Endothelial cell of umbilical vein (primary cell): ENCODE results near the gene ITGA2B. TPM values are rescaled to one million over a fixed set of nuclear protein-coding genes. Genes with fewer than 3 reads are reported as not detected.

Experiments used
- BruUV-seq: library from RNA; stranded (reverse); fragments of 400-500 nt; replicated peaks from 2 replicates; lab custom pipeline; 2021; lab: Mats Ljungman, UMichigan
- CTCF ChIA-PET: fragments of 300-600, 350-600 bp; sonication (Branson Sonifier 250); formaldehyde crosslinking; loops from one replicate; lab custom pipeline; 2021; ENCODE audit warnings: antibody characterized with exemption, inconsistent platforms; lab: Charles Lee
- POLR2A ChIA-PET: fragments of 300-600, 350-600 bp; sonication (Branson Sonifier 250); formaldehyde crosslinking; loops from one replicate; lab custom pipeline; 2021; ENCODE audit warnings: antibody characterized with exemption, inconsistent platforms; lab: Charles Lee
- DNase-seq: peaks from one replicate; pipeline ENCODE4 v3.0.0-alpha.2; 2011; ENCODE audit warnings: low read depth, low spot score
- FAIRE-seq: peaks from 2 replicates; lab custom pipeline; 2011; peaks lifted over from hg19 to GRCh38; lab: Jason Lieb, UNC
- H2AFZ ChIP-seq: 2 replicates; pipeline ENCODE4 v1.6.0; 2012; ENCODE audit warnings: low read depth, low read length, control low read depth, inconsistent platforms
- H3K27ac ChIP-seq: 2 replicates; pipeline ENCODE4 v1.5.1; 2011; ENCODE audit warnings: low read depth, mild to moderate bottlenecking, control low read depth, low read length, moderate library complexity; ENCODE audit not compliant: insufficient read depth
- H3K27me3 ChIP-seq, 2 experiments: 2 replicates each; pipeline versions ENCODE4 v1.6.0 to v1.6.1; 2011; ENCODE audit warnings: low read length in 2 of 2, mixed read lengths in 1 of 2; ENCODE audit not compliant: control insufficient read depth in 2 of 2, insufficient read depth in 2 of 2
- H3K36me3 ChIP-seq, 2 experiments: 2 replicates in 1 of 2; 3 replicates in 1 of 2; pipeline ENCODE4 v1.5.1; 2011; ENCODE audit warnings: low read length in 2 of 2, mild to moderate bottlenecking in 1 of 2, moderate library complexity in 1 of 2; ENCODE audit not compliant: control insufficient read depth in 2 of 2, insufficient read depth in 2 of 2; ENCODE audit errors: extremely low read depth in 1 of 2
- H3K4me1 ChIP-seq: 3 replicates; pipeline ENCODE4 v1.5.1; 2011; ENCODE audit warnings: mild to moderate bottlenecking, low read length; ENCODE audit not compliant: control insufficient read depth, insufficient read depth; ENCODE audit errors: extremely low read depth
- H3K4me2 ChIP-seq: 2 replicates; pipeline ENCODE4 v1.6.1; 2011; ENCODE audit warnings: low read length, control low read depth, mixed read lengths; ENCODE audit not compliant: insufficient read depth
- H3K4me3 ChIP-seq, 3 experiments: fragments of 200-600 bp in 1 of 3; sonication (generic), shearing (Covaris generic) in 1 of 3; replicated peaks in 1 of 3; 2 replicates each; pipeline ENCODE4 v1.5.1; 2011 to 2016; ENCODE audit warnings: control low read depth in 3 of 3, low read length in 3 of 3, mild to moderate bottlenecking in 2 of 3, inconsistent platforms in 1 of 3, low read depth in 1 of 3, moderate library complexity in 1 of 3; ENCODE audit not compliant: insufficient read depth in 1 of 3
- H3K79me2 ChIP-seq: 2 replicates; pipeline ENCODE4 v1.6.0; 2012; ENCODE audit warnings: low read length, inconsistent platforms; ENCODE audit not compliant: control insufficient read depth, insufficient read depth
- H3K9ac ChIP-seq: replicated peaks from 2 replicates; pipeline ENCODE3; 2011; ENCODE audit warnings: low read length, control low read depth; ENCODE audit not compliant: insufficient read depth; ENCODE audit errors: extremely low read depth
- H3K9me1 ChIP-seq: replicated peaks from 3 replicates; pipeline ENCODE4 v1.6.0; 2011; ENCODE audit warnings: mild to moderate bottlenecking, low read length; ENCODE audit not compliant: control insufficient read depth, insufficient read depth; ENCODE audit errors: extremely low read depth
- H3K9me3 ChIP-seq: replicated peaks from 2 replicates; pipeline ENCODE4 v1.5.1; 2012; ENCODE audit warnings: low read length, inconsistent platforms; ENCODE audit not compliant: control insufficient read depth, insufficient read depth
- H4K20me1 ChIP-seq: replicated peaks from 2 replicates; pipeline ENCODE3; 2011; ENCODE audit warnings: mild to moderate bottlenecking, low read length; ENCODE audit not compliant: control insufficient read depth, insufficient read depth; ENCODE audit errors: extremely low read depth
- EZH2 ChIP-seq: IDR thresholded peaks from 2 replicates; pipeline ENCODE4 v1.6.1; 2012; ENCODE audit warnings: borderline replicate concordance, low read depth, mild to moderate bottlenecking, moderate library complexity, low read length, inconsistent platforms; ENCODE audit not compliant: severe bottlenecking
- FOS ChIP-seq: IDR thresholded peaks from 2 replicates; pipeline ENCODE4 v1.6.1; 2011; ENCODE audit warnings: mild to moderate bottlenecking, low read length, moderate library complexity, borderline replicate concordance; ENCODE audit not compliant: insufficient read depth
- GATA2 ChIP-seq: IDR thresholded peaks from 2 replicates; pipeline ENCODE4 v1.7.0; 2011; ENCODE audit warnings: low read depth, mild to moderate bottlenecking, moderate library complexity, mixed read lengths, low read length; ENCODE audit not compliant: insufficient read length, insufficient read depth
- JUN ChIP-seq: IDR thresholded peaks from 2 replicates; pipeline ENCODE4 v1.6.1; 2011; ENCODE audit warnings: borderline replicate concordance, low read depth; ENCODE audit not compliant: insufficient read length, insufficient read depth
- MAX ChIP-seq: IDR thresholded peaks from 2 replicates; pipeline ENCODE4 v1.6.1; 2011; ENCODE audit not compliant: insufficient read depth, insufficient read length
- MYC ChIP-seq: IDR thresholded peaks from one replicate; pipeline ENCODE4 v1.6.1; 2011; ENCODE audit warnings: mild to moderate bottlenecking, low read depth, low read length
- POLR2A ChIP-seq: IDR thresholded peaks from 2 replicates; pipeline ENCODE4 v1.6.1; 2012; ENCODE audit warnings: low read depth, mild to moderate bottlenecking, control low read depth, low read length
- POLR2AphosphoS5 ChIP-seq: IDR thresholded peaks from 2 replicates; pipeline ENCODE4 v1.6.1; 2012; ENCODE audit warnings: low read depth, mild to moderate bottlenecking, control low read depth, low read length, moderate library complexity; ENCODE audit not compliant: insufficient read depth
- dilution Hi-C: fragments of 300-500 bp; cut with MboI; formaldehyde crosslinking; loops from one replicate; pipeline ENCODE4 v1.15.0; 2019; ENCODE audit warnings: low sequenced_read_pairs; ENCODE audit not compliant: extremely low pct_ligation_motif_present
- intact Hi-C: fragments of 100-400 bp; cut with micrococcal nuclease; formaldehyde crosslinking; loops from one replicate; pipeline ENCODE4 v1.10.0; 2022
- polyA plus RNA-seq, 4 experiments: library from polyadenylated mRNA; depleted of rRNA in 3 of 4; stranded (reverse) in 3 of 4; unstranded in 1 of 4; fragments of >200 nt; gene quantifications; 2 replicates each; pipeline versions ENCODE4 v1.2.1 to v1.2.3, GENCODE V29; 2011 to 2012; ENCODE audit warnings: missing spikeins in 1 of 4
- total RNA-seq: library from RNA; stranded (reverse); gene quantifications from 2 replicates; pipeline ENCODE4 v1.2.3, GENCODE V29; 2021
- TF ChIP-seq, protein P1 (sequence below), 2 donors: IDR thresholded peaks; 1 replicate in 1 of 2; 2 replicates in 1 of 2; pipeline ENCODE4 v1.5.1; 2011; ENCODE audit warnings: low read length in 2 of 2, mild to moderate bottlenecking in 2 of 2, moderate library complexity in 2 of 2, control low read depth in 1 of 2, inconsistent platforms in 1 of 2, low read depth in 1 of 2; ENCODE audit not compliant: insufficient read depth in 1 of 2; ENCODE audit errors: extremely low read depth in 1 of 2

The ITGA2B gene
- total and polyA plus RNA-seq, 2 donors (not counting 3 experiments of a cell fraction or from before 2014, with no cell fraction given): 0.26 to 0.82 TPM

- no peaks in the 10 kb centered on the region for H4K20me1 ChIP-seq
- no TSS peak for BruUV-seq
- H3K4me2 ChIP-seq: no peak overlapping the region
- no peaks in the 10 kb centered on the region for H3K79me2 ChIP-seq
- ChIA-PET CTCF (interaction anchor here (0.8 to 3.1 kb wide), 8 partner anchors 8 to 170 kb away, joined by 3 to 12 read pairs (median 4); partner anchors contain the start of genes FAM171A2 and GRN), POLR2A (no interaction called here)
- H3K4me3 ChIP-seq: no peak overlapping the region
- H3K9ac ChIP-seq: no peak overlapping the region
- no peak for FAIRE-seq
- H2AFZ ChIP-seq: no peak overlapping the region
- no peaks in the 10 kb centered on the region for H3K4me1 ChIP-seq
- no peak for DNase-seq
- H3K27ac ChIP-seq: no peak overlapping the region
- H3K27me3 ChIP-seq: no peaks in the 10 kb centered on the region
- peaks cover 6 to 38% of the 10 kb centered on the region in 2 experiments for H3K36me3 ChIP-seq
- intact Hi-C loops (no loop called here), dilution Hi-C loops (no loop called here)
- no peaks in the 10 kb centered on the region for H3K9me3 ChIP-seq
- H3K9me1 ChIP-seq: no peaks in the 10 kb centered on the region
- no peak for TF ChIP-seq MYC
- TF ChIP-seq EZH2: no peak
- no peak for TF ChIP-seq POLR2A
- TF ChIP-seq JUN: no peak
- no peak for TF ChIP-seq MAX
- TF ChIP-seq, protein P1, sequence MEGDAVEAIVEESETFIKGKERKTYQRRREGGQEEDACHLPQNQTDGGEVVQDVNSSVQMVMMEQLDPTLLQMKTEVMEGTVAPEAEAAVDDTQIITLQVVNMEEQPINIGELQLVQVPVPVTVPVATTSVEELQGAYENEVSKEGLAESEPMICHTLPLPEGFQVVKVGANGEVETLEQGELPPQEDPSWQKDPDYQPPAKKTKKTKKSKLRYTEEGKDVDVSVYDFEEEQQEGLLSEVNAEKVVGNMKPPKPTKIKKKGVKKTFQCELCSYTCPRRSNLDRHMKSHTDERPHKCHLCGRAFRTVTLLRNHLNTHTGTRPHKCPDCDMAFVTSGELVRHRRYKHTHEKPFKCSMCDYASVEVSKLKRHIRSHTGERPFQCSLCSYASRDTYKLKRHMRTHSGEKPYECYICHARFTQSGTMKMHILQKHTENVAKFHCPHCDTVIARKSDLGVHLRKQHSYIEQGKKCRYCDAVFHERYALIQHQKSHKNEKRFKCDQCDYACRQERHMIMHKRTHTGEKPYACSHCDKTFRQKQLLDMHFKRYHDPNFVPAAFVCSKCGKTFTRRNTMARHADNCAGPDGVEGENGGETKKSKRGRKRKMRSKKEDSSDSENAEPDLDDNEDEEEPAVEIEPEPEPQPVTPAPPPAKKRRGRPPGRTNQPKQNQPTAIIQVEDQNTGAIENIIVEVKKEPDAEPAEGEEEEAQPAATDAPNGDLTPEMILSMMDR (IDR thresholded peaks at IDR 0.05; ENCODE audit: extremely low read depth in 1 of 2, insufficient read depth in 1 of 2, low read depth in 1 of 2, low read length in 2 of 2): no peak
- no peak for TF ChIP-seq FOS
- no peak for TF ChIP-seq POLR2AphosphoS5
- no peak for TF ChIP-seq GATA2
Measured at GRCh38 chr17:44353672-44354331, 35.6 kb downstream of the ITGA2B start.
